WTC11 (cell line): Measurements from ENCODE around the gene SDC1. TPM values are rescaled to one million over a fixed set of nuclear protein-coding genes. Genes with fewer than 3 reads are reported as not detected.

Experiments
- ATAC-seq: fragments of 200-7000 bp; cut with Tn5 transposase; 2 replicates; pipeline ENCODE4 v1.10.0; 2021; ENCODE audit warnings: mild to moderate bottlenecking, moderate library complexity
- CTCF ChIA-PET: fragments of 300-600 bp; sonication (Branson Sonifier 250); formaldehyde crosslinking; loops from one replicate; lab custom pipeline; 2021; ENCODE audit warnings: antibody characterized with exemption; lab: Charles Lee
- POLR2A ChIA-PET: fragments of 350-600 bp; sonication (Branson Sonifier 250); formaldehyde crosslinking; loops from one replicate; lab custom pipeline; 2021; ENCODE audit warnings: antibody characterized with exemption; lab: Charles Lee
- DNase-seq: peaks from one replicate; pipeline ENCODE4 v3.0.0; 2021; ENCODE audit warnings: low spot score
- H3K27ac Mint-ChIP-seq: 2 replicates; pipeline ENCODE4 v1.8.0; 2021; ENCODE audit warnings: mixed read lengths
- H3K27me3 Mint-ChIP-seq: 2 replicates; pipeline ENCODE4 v1.8.0; 2021; ENCODE audit warnings: low read depth, mild to moderate bottlenecking, moderate library complexity, mixed read lengths
- H3K36me3 Mint-ChIP-seq: 2 replicates; pipeline ENCODE4 v1.8.0; 2021; ENCODE audit warnings: mixed read lengths
- H3K4me1 Mint-ChIP-seq: 2 replicates; pipeline ENCODE4 v1.8.0; 2022; ENCODE audit warnings: mixed read lengths
- H3K4me3 Mint-ChIP-seq: 2 replicates; pipeline ENCODE4 v1.8.0; 2021; ENCODE audit warnings: mild to moderate bottlenecking, moderate library complexity, mixed read lengths
- H3K9me3 Mint-ChIP-seq: 2 replicates; pipeline ENCODE4 v1.8.0; 2021; ENCODE audit warnings: mixed read lengths
- AFF4 ChIP-seq: sonication (generic); formaldehyde crosslinking; IDR thresholded peaks from 2 replicates; pipeline ENCODE4 v1.8.1; 2023; ENCODE audit warnings: mild to moderate bottlenecking, missing genetic modification reagents, borderline replicate concordance
- CREB1 ChIP-seq: sonication (generic); formaldehyde crosslinking; IDR thresholded peaks from 2 replicates; pipeline ENCODE4 v1.8.0; 2023; ENCODE audit warnings: mild to moderate bottlenecking, missing genetic modification reagents
- FOXP4 ChIP-seq: sonication (generic); formaldehyde crosslinking; IDR thresholded peaks from 2 replicates; pipeline ENCODE4 v1.8.0; 2022; ENCODE audit warnings: mild to moderate bottlenecking, missing genetic modification reagents
- GABPB1 ChIP-seq: sonication (generic); formaldehyde crosslinking; IDR thresholded peaks from 2 replicates; pipeline ENCODE4 v1.8.1; 2023; ENCODE audit warnings: mild to moderate bottlenecking, missing genetic modification reagents
- GTF2I ChIP-seq: fragments of 250-450 bp; sonication (Bioruptor Pico); conservative IDR thresholded peaks from 2 replicates; pipeline ENCODE4 v1.4.0; 2021; ENCODE audit warnings: mild to moderate bottlenecking
- HMGA2 ChIP-seq: fragments of 250-450 bp; sonication (Bioruptor Pico); IDR thresholded peaks from 2 replicates; pipeline ENCODE4 v1.4.0; 2021; ENCODE audit warnings: mild to moderate bottlenecking, moderate library complexity
- NFATC4 ChIP-seq: fragments of 250-450 bp; sonication (Bioruptor Pico); IDR thresholded peaks from 2 replicates; pipeline ENCODE4 v1.9.0; 2021; ENCODE audit warnings: mild to moderate bottlenecking
- NR2C2 ChIP-seq: sonication (generic); formaldehyde crosslinking; IDR thresholded peaks from 2 replicates; pipeline ENCODE4 v1.8.0; 2022; ENCODE audit warnings: mild to moderate bottlenecking, missing genetic modification reagents
- USF2 ChIP-seq: sonication (generic); formaldehyde crosslinking; IDR thresholded peaks from 2 replicates; pipeline ENCODE4 v1.8.1; 2023; ENCODE audit warnings: mild to moderate bottlenecking, missing genetic modification reagents, moderate library complexity
- ZBTB21 ChIP-seq: sonication (generic); formaldehyde crosslinking; IDR thresholded peaks from 2 replicates; pipeline ENCODE4 v1.8.1; 2023; ENCODE audit warnings: mild to moderate bottlenecking, missing genetic modification reagents, borderline replicate concordance
- ZBTB43 ChIP-seq: sonication (generic); formaldehyde crosslinking; IDR thresholded peaks from 2 replicates; pipeline ENCODE4 v1.8.1; 2023; ENCODE audit warnings: mild to moderate bottlenecking, missing genetic modification reagents
- ZNF281 ChIP-seq: sonication (generic); formaldehyde crosslinking; IDR thresholded peaks from 2 replicates; pipeline ENCODE4 v1.8.0; 2023; ENCODE audit warnings: mild to moderate bottlenecking, missing genetic modification reagents
- ZNF396 ChIP-seq: fragments of 250-450 bp; sonication (Bioruptor Pico); IDR thresholded peaks from 2 replicates; pipeline ENCODE4 v1.8.0; 2021; ENCODE audit warnings: mild to moderate bottlenecking, moderate library complexity, borderline replicate concordance
- ZNF416 ChIP-seq: fragments of 250-450 bp; sonication (Bioruptor Pico); IDR thresholded peaks from 2 replicates; pipeline ENCODE4 v1.9.0; 2021; ENCODE audit warnings: mild to moderate bottlenecking, inconsistent platforms
- ZNF423 ChIP-seq: fragments of 250-450 bp; sonication (Bioruptor Pico); IDR thresholded peaks from 2 replicates; pipeline ENCODE4 v2.1.2; 2022; ENCODE audit warnings: mild to moderate bottlenecking, moderate library complexity
- total RNA-seq: library from RNA; stranded (reverse); gene quantifications from 3 replicates; pipeline ENCODE4 v1.2.3, GENCODE V29; 2021
- TF ChIP-seq, protein P1 (sequence below): sonication (generic); formaldehyde crosslinking; IDR thresholded peaks from 2 replicates; pipeline ENCODE4 v1.8.1; 2022; ENCODE audit warnings: low read depth, mild to moderate bottlenecking, moderate library complexity, missing genetic modification reagents, borderline replicate concordance

SDC1 gene
- total RNA-seq, 1 experiment from 2014 or later = 52.6 TPM

DNA sequence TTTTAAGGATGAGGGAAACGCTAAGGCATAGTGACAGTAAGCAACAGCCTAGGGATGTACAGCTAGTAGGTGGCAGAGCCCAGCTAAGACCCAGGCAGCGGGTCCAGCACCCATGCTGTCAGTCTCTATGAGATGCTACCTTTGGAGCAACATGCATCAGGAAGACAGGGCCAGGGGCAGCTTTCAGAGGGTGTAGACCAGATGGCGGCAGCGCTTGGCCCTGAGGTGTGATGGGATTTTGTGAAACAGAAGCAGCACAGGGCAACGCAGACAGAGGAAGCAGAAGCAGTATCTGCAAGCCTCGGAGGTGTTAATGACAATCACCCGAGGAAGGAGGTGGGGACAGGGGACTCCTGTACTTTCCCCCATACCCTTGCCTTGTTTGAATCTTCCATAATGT lies 43.2 kb downstream of the SDC1 start:
- CTCF ChIA-PET = interaction anchor here (1.0 to 1.3 kb wide), 2 partner anchors 75 to 166 kb away, joined by 3 read pairs; no protein-coding TSS in a partner anchor
- H3K9me3 Mint-ChIP-seq = no peaks in the 10 kb centered on the region
- H3K4me3 Mint-ChIP-seq = no peak overlapping the region
- peaks cover 10% of the 10 kb centered on the region for H3K4me1 Mint-ChIP-seq
- no peaks in the 10 kb centered on the region for H3K27me3 Mint-ChIP-seq
- no peaks in the 10 kb centered on the region for H3K36me3 Mint-ChIP-seq
- ATAC-seq = no peak
- TF ChIP-seq, protein P1, sequence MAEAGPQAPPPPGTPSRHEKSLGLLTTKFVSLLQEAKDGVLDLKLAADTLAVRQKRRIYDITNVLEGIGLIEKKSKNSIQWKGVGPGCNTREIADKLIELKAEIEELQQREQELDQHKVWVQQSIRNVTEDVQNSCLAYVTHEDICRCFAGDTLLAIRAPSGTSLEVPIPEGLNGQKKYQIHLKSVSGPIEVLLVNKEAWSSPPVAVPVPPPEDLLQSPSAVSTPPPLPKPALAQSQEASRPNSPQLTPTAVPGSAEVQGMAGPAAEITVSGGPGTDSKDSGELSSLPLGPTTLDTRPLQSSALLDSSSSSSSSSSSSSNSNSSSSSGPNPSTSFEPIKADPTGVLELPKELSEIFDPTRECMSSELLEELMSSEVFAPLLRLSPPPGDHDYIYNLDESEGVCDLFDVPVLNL (CRISPR knock-in tag) = no peak
- TF ChIP-seq ZNF396 (CRISPR knock-in tag) = no peak
- no peak for TF ChIP-seq HMGA2 (CRISPR knock-in tag)
- TF ChIP-seq ZNF423 = no peak
- no peak for TF ChIP-seq ZBTB43
- TF ChIP-seq, all 79 proteins: peak for 0
- POLR2A ChIA-PET = no interaction called here
- H3K27ac Mint-ChIP-seq = no peak overlapping the region
- DNase-seq = no peak

- ATAC-seq (no peak), DNase-seq (no peak)
- H3K27me3 Mint-ChIP-seq = no peaks in the 10 kb centered on the region
- no peak overlapping the region for H3K4me3 Mint-ChIP-seq
- CTCF ChIA-PET = interaction anchor here (1.0 to 1.8 kb wide), 5 partner anchors 10 to 166 kb away, joined by 3 to 6 read pairs (median 5); no protein-coding TSS in a partner anchor
- POLR2A ChIA-PET = interaction anchor here (0.6 kb wide), 1 partner anchor 172 kb away, joined by 8 read pairs; no protein-coding TSS in a partner anchor
- H3K36me3 Mint-ChIP-seq = no peaks in the 10 kb centered on the region
- H3K9me3 Mint-ChIP-seq = no peaks in the 10 kb centered on the region
- H3K27ac Mint-ChIP-seq = no peak overlapping the region
- H3K4me1 Mint-ChIP-seq = peaks cover 2% of the 10 kb centered on the region
- TF ChIP-seq FOXP4 (no peak), ZNF416 (CRISPR knock-in tag) (no peak), GTF2I (no peak), GABPB1 (CRISPR knock-in tag) (0 out of 2 replicates have a peak, but pooled peaks have one; percentile 21)
Measured at GRCh38 chr2:20180676-20181648, 44.0 kb downstream of the SDC1 start.

GRCh38 chr2:20179755-20180594 lies 45.0 kb downstream of the SDC1 start:
- H3K27me3 Mint-ChIP-seq = no peaks in the 10 kb centered on the region
- no peak overlapping the region for H3K4me3 Mint-ChIP-seq
- CTCF ChIA-PET = interaction anchor here (1.2 to 1.8 kb wide), 4 partner anchors 10 to 45 kb away, joined by 5 to 6 read pairs (median 6); no protein-coding TSS in a partner anchor
- H3K27ac Mint-ChIP-seq = no peak overlapping the region
- H3K36me3 Mint-ChIP-seq = no peaks in the 10 kb centered on the region
- peak; percentile 75 for DNase-seq
- ATAC-seq = peak; percentile 96
- H3K4me1 Mint-ChIP-seq = no peaks in the 10 kb centered on the region
- H3K9me3 Mint-ChIP-seq = no peaks in the 10 kb centered on the region
- POLR2A ChIA-PET = interaction anchor here (0.5 kb wide), 1 partner anchor 45 kb away, joined by 4 read pairs; the partner anchor contains the start of gene SDC1
- TF ChIP-seq USF2 (CRISPR knock-in tag) (no peak), ZNF281 (CRISPR knock-in tag) (no peak), GABPB1 (CRISPR knock-in tag) (0 out of 2 replicates have a peak, but pooled peaks have one; percentile 40), CREB1 (CRISPR knock-in tag) (no peak), NR2C2 (CRISPR knock-in tag) (no peak), AFF4 (CRISPR knock-in tag) (no peak), NFATC4 (CRISPR knock-in tag) (no peak), ZBTB21 (CRISPR knock-in tag) (no peak)
